Caki2 (cell line): ENCODE results near the gene IMMP1L. TPM values are rescaled to one million over a fixed set of nuclear protein-coding genes. Genes with fewer than 3 reads are reported as not detected.

Experiments used
- DNase-seq: peaks from one replicate; pipeline ENCODE4 v3.0.0-alpha.2; 2015; ENCODE audit warnings: low read depth
- in situ Hi-C: cut with HindIII; loops from 2 replicates; pipeline ENCODE4 v1.10.0; 2016; ENCODE audit warnings: low sequenced_read_pairs, low pct_unique_long_range_greater_than_20kb, mixed read lengths
- total RNA-seq: library from RNA; depleted of rRNA; stranded (reverse); fragments of >200 nt; shearing (Covaris generic); gene quantifications from 2 replicates; pipeline ENCODE4 v1.2.3, GENCODE V29; 2014; ENCODE audit warnings: low replicate concordance; rRNA removed

The IMMP1L gene
- total RNA-seq, 1 experiment from 2014 or later, result 33.9 TPM

GRCh38 chr11:31417816-31418215 is 91.6 kb downstream of the IMMP1L start:
- in situ Hi-C loops, result no loop called here
- no peak for DNase-seq

GRCh38 chr11:31417357-31417756 is 92.1 kb downstream of the IMMP1L start:
- in situ Hi-C loops, result no loop called here
- DNase-seq, result no peak

- no peak for DNase-seq
- in situ Hi-C loops, result no loop called here
Observed at GRCh38 chr11:31415435-31415834, 94.0 kb downstream of the IMMP1L start.

- in situ Hi-C loops, result no loop called here
- DNase-seq, result no peak
Observed at GRCh38 chr11:31414338-31414737, 95.1 kb downstream of the IMMP1L start.

- no peak for DNase-seq
- in situ Hi-C loops, result no loop called here
Observed at GRCh38 chr11:31412946-31413345, 96.5 kb downstream of the IMMP1L start.

- DNase-seq, result no peak
- in situ Hi-C loops, result no loop called here
Observed at GRCh38 chr11:31408201-31408600, 101.2 kb downstream of the IMMP1L start.

- in situ Hi-C loops, result no loop called here
- DNase-seq, result no peak
Observed at GRCh38 chr11:31404614-31405013, 104.8 kb downstream of the IMMP1L start.

- in situ Hi-C loops, result no loop called here
- peak; percentile 34 for DNase-seq
Observed at GRCh38 chr11:31397239-31397834, 112.1 kb downstream of the IMMP1L start.

GRCh38 chr11:31387379-31387778 is 122.0 kb downstream of the IMMP1L start:
- in situ Hi-C loops, result no loop called here
- DNase-seq, result no peak

- no peak for DNase-seq
- in situ Hi-C loops, result no loop called here
Observed at GRCh38 chr11:31383116-31383515, 126.3 kb downstream of the IMMP1L start.

Other genes starting within 250 kb of the IMMP1L start
- gene DCDC1, start 139.9 kb downstream of the IMMP1L start, total RNA-seq, result not detected in 2 replicates
- 4.1 and 5.1 TPM in 2 replicates for gene DNAJC24, start 139.8 kb downstream of the IMMP1L start, total RNA-seq
- 31.7 and 35.3 TPM in 2 replicates for gene ELP4, start 145 bp upstream of the IMMP1L start, total RNA-seq